HG03139 (cell line): ENCODE data around the gene TMEM139.

Experiments
- ATAC-seq: cut with Tn5 transposase; IDR thresholded peaks from one replicate; pipeline ENCODE4 v1.9.1; 2021; ENCODE audit not compliant: unreplicated experiment

The TMEM139 gene

GRCh38 chr7:143284591-143285469 is at the start of gene TMEM139:
Gene TMEM139 (plus strand): TSS chr7:143284958. CDS start chr7:143285958, 1,000 bp downstream.
- ATAC-seq, result no peak

GRCh38 chr7:143235561-143235960 is 49.2 kb upstream of the TMEM139 start:
- ATAC-seq, result no peak

GRCh38 chr7:143236408-143236990 is 48.3 kb upstream of the TMEM139 start:
- no peak for ATAC-seq

- no peak for ATAC-seq
Measured at GRCh38 chr7:143237366-143237765, 47.4 kb upstream of the TMEM139 start.

- no peak for ATAC-seq
Measured at GRCh38 chr7:143238289-143238980, 46.3 kb upstream of the TMEM139 start.

- no peak for ATAC-seq
Measured at GRCh38 chr7:143239813-143240212, 44.9 kb upstream of the TMEM139 start.

GRCh38 chr7:143240291-143241168 is 44.2 kb upstream of the TMEM139 start:
- peak; percentile 94 for ATAC-seq

- no peak for ATAC-seq
Measured at GRCh38 chr7:143242306-143242705, 42.5 kb upstream of the TMEM139 start.

- ATAC-seq, result no peak
Measured at GRCh38 chr7:143243111-143243510, 41.6 kb upstream of the TMEM139 start.

- no peak for ATAC-seq
Measured at GRCh38 chr7:143243614-143244013, 41.1 kb upstream of the TMEM139 start.

GRCh38 chr7:143244321-143244720 is 40.4 kb upstream of the TMEM139 start:
- ATAC-seq, result no peak

- no peak for ATAC-seq
Measured at GRCh38 chr7:143245123-143245522, 39.6 kb upstream of the TMEM139 start.

- no peak for ATAC-seq
Measured at GRCh38 chr7:143247372-143247771, 37.4 kb upstream of the TMEM139 start.

- no peak for ATAC-seq
Measured at GRCh38 chr7:143248761-143249354, 35.9 kb upstream of the TMEM139 start.

- ATAC-seq, result no peak
Measured at GRCh38 chr7:143250199-143250598, 34.6 kb upstream of the TMEM139 start.

- no peak for ATAC-seq
Measured at GRCh38 chr7:143250822-143251221, 33.9 kb upstream of the TMEM139 start.

- ATAC-seq, result no peak
Measured at GRCh38 chr7:143252006-143252405, 32.8 kb upstream of the TMEM139 start.

- ATAC-seq, result no peak
Measured at GRCh38 chr7:143255564-143255963, 29.2 kb upstream of the TMEM139 start.

GRCh38 chr7:143256325-143256724 is 28.4 kb upstream of the TMEM139 start:
- ATAC-seq, result no peak

- peak; percentile 61 for ATAC-seq
Measured at GRCh38 chr7:143256932-143257331, 27.8 kb upstream of the TMEM139 start.
